ENCODE data around the gene GDPD5. TPM values are rescaled to one million over a fixed set of nuclear protein-coding genes. Genes with fewer than 3 reads are reported as not detected.
A peak's percentile ranks its signal among the peaks of the same experiment; 100 is the strongest.

GDPD5 gene
- total and polyA plus RNA-seq, 2 donors (not counting 1 experiment from before 2014, with no cell fraction given), result 2.5 to 3.1 TPM

DNA sequence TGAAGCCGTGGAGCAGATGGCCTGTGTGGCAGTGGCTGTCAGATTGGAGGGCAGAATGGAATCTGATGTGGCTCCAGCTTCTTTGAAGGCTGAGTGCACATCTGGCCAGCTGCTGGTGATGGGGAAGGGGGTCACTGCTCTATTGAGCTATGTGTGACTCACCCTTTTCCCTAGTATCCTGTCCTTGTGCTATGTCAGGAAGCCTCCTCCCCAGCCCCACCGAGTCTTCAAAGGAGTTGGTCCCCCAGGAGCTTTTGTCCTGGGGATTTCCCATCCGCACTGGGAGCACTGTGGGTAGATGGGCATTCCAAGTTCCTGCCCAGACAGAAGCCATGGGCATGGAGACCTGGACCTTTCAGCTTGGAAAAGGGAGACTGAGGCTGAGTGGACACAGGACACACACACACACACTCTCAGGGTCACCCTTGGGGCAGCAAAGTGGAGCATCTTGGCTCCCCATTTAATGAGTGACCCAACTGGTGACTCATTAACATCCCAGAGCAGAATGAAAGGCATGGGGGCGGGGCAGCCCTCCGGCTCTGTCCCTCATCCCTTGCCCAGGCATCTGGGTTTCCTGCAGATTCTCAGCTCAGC, 39.6 kb upstream of the GDPD5 start:
- Histone ChIP-seq H3K4me3 (replicated peaks in 1 of 4; ENCODE audit: control extremely low read depth in 1 of 4, insufficient read depth in 1 of 4, low read depth in 3 of 4, low read length in 4 of 4) (peak overlapping the region; percentile 89 to 99 (median 99)), H2AFZ (ENCODE audit: low read length) (no peak overlapping the region), H3K4me1 (ENCODE audit: control insufficient read depth, extremely low read depth, insufficient read depth, low read length) (peaks cover 33% of the 10 kb centered on the region), H4K20me1 (ENCODE audit: control insufficient read depth, extremely low read depth, insufficient read depth, low read length) (peaks cover 9% of the 10 kb centered on the region), H3K36me3 (ENCODE audit: control insufficient read depth, insufficient read depth, low read length) (peaks cover 42% of the 10 kb centered on the region), H3K79me2 (ENCODE audit: control insufficient read depth, insufficient read depth, low read length) (peaks cover 83% of the 10 kb centered on the region), H3K4me2 (ENCODE audit: extremely low read depth, insufficient read depth, low read length) (peak overlapping the region; percentile 94), H3K9ac (ENCODE audit: insufficient read depth, low read length) (peak overlapping the region; percentile 94), H3K27me3 (ENCODE audit: control insufficient read depth, insufficient read depth, low read length) (no peaks in the 10 kb centered on the region), H3K27ac (ENCODE audit: insufficient read depth, low read length) (peak overlapping the region; percentile 91), H3K9me3 (ENCODE audit: control insufficient read depth, insufficient read depth, low read depth, low read length) (no peaks in the 10 kb centered on the region)
- peak; percentile 67 to 73 for DNase-seq (ENCODE audit: low read depth in 2 of 2)
- no peak for TF ChIP-seq EZH2 (IDR thresholded peaks at IDR 0.05; ENCODE audit: low read length, missing control alignments)
- TF ChIP-seq, protein P1, sequence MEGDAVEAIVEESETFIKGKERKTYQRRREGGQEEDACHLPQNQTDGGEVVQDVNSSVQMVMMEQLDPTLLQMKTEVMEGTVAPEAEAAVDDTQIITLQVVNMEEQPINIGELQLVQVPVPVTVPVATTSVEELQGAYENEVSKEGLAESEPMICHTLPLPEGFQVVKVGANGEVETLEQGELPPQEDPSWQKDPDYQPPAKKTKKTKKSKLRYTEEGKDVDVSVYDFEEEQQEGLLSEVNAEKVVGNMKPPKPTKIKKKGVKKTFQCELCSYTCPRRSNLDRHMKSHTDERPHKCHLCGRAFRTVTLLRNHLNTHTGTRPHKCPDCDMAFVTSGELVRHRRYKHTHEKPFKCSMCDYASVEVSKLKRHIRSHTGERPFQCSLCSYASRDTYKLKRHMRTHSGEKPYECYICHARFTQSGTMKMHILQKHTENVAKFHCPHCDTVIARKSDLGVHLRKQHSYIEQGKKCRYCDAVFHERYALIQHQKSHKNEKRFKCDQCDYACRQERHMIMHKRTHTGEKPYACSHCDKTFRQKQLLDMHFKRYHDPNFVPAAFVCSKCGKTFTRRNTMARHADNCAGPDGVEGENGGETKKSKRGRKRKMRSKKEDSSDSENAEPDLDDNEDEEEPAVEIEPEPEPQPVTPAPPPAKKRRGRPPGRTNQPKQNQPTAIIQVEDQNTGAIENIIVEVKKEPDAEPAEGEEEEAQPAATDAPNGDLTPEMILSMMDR (conservative IDR thresholded peaks at IDR 0.05 in 1 of 2, IDR thresholded peaks at IDR 0.05 in 1 of 2; ENCODE audit: low read depth in 1 of 2, low read length in 2 of 2), result no peak

- peaks cover 73% of the 10 kb centered on the region for H3K79me2 ChIP-seq (ENCODE audit: control insufficient read depth, insufficient read depth, low read length)
- H3K9me3 ChIP-seq (ENCODE audit: control insufficient read depth, insufficient read depth, low read depth, low read length), result no peaks in the 10 kb centered on the region
- TF ChIP-seq, protein P1 (conservative IDR thresholded peaks at IDR 0.05 in 1 of 2, IDR thresholded peaks at IDR 0.05 in 1 of 2; ENCODE audit: low read depth in 1 of 2, low read length in 2 of 2), result peak; percentile 54 to 70
- no peak for TF ChIP-seq EZH2 (IDR thresholded peaks at IDR 0.05; ENCODE audit: low read length, missing control alignments)
- peak overlapping the region; percentile 94 for H3K4me2 ChIP-seq (ENCODE audit: extremely low read depth, insufficient read depth, low read length)
- peak overlapping the region; percentile 89 to 99 (median 99) for H3K4me3 ChIP-seq (replicated peaks in 1 of 4; ENCODE audit: control extremely low read depth in 1 of 4, insufficient read depth in 1 of 4, low read depth in 3 of 4, low read length in 4 of 4)
- H2AFZ ChIP-seq (ENCODE audit: low read length), result no peak overlapping the region
- H3K4me1 ChIP-seq (ENCODE audit: control insufficient read depth, extremely low read depth, insufficient read depth, low read length), result peaks cover 40% of the 10 kb centered on the region
- H3K27ac ChIP-seq (ENCODE audit: insufficient read depth, low read length), result peak overlapping the region; percentile 91
- peaks cover 34% of the 10 kb centered on the region for H3K36me3 ChIP-seq (ENCODE audit: control insufficient read depth, insufficient read depth, low read length)
- H4K20me1 ChIP-seq (ENCODE audit: control insufficient read depth, extremely low read depth, insufficient read depth, low read length), result peaks cover 9% of the 10 kb centered on the region
- H3K9ac ChIP-seq (ENCODE audit: insufficient read depth, low read length), result peak overlapping the region; percentile 94
- no peaks in the 10 kb centered on the region for H3K27me3 ChIP-seq (ENCODE audit: control insufficient read depth, insufficient read depth, low read length)
- DNase-seq (ENCODE audit: low read depth in 2 of 2), result peak; percentile 85 to 91
Measured at GRCh38 chr11:75563978-75564552, 38.3 kb upstream of the GDPD5 start.

- TF ChIP-seq, protein P1 (conservative IDR thresholded peaks at IDR 0.05 in 1 of 2, IDR thresholded peaks at IDR 0.05 in 1 of 2; ENCODE audit: low read depth in 1 of 2, low read length in 2 of 2), result no peak
- TF ChIP-seq EZH2 (IDR thresholded peaks at IDR 0.05; ENCODE audit: low read length, missing control alignments), result no peak
- Histone ChIP-seq H3K9me3 (ENCODE audit: control insufficient read depth, insufficient read depth, low read depth, low read length) (no peaks in the 10 kb centered on the region), H3K27ac (ENCODE audit: insufficient read depth, low read length) (peak overlapping the region; percentile 91), H3K4me3 (replicated peaks in 1 of 4; ENCODE audit: control extremely low read depth in 1 of 4, insufficient read depth in 1 of 4, low read depth in 3 of 4, low read length in 4 of 4) (peak overlapping the region; percentile 89 to 99 (median 99)), H4K20me1 (ENCODE audit: control insufficient read depth, extremely low read depth, insufficient read depth, low read length) (peaks cover 9% of the 10 kb centered on the region), H3K36me3 (ENCODE audit: control insufficient read depth, insufficient read depth, low read length) (peaks cover 29% of the 10 kb centered on the region), H3K27me3 (ENCODE audit: control insufficient read depth, insufficient read depth, low read length) (no peaks in the 10 kb centered on the region), H2AFZ (ENCODE audit: low read length) (no peak overlapping the region), H3K9ac (ENCODE audit: insufficient read depth, low read length) (peak overlapping the region; percentile 94), H3K79me2 (ENCODE audit: control insufficient read depth, insufficient read depth, low read length) (peaks cover 68% of the 10 kb centered on the region), H3K4me2 (ENCODE audit: extremely low read depth, insufficient read depth, low read length) (peak overlapping the region; percentile 94), H3K4me1 (ENCODE audit: control insufficient read depth, extremely low read depth, insufficient read depth, low read length) (peaks cover 45% of the 10 kb centered on the region)
- DNase-seq (ENCODE audit: low read depth in 2 of 2), result no peak
Measured at GRCh38 chr11:75563501-75563977, 37.8 kb upstream of the GDPD5 start.

All from fibroblast of lung (primary cell).